Endothelial cell of umbilical vein (primary cell): ENCODE measurements around the gene GEN1. TPM values are rescaled to one million over a fixed set of nuclear protein-coding genes. Genes with fewer than 3 reads are reported as not detected.
A peak's percentile ranks its signal among the peaks of the same experiment; 100 is the strongest.

Experiments used
- BruUV-seq: library from RNA; stranded (reverse); fragments of 400-500 nt; replicated peaks from 2 replicates; lab custom pipeline; 2021; lab: Mats Ljungman, UMichigan
- CTCF ChIA-PET: fragments of 300-600, 350-600 bp; sonication (Branson Sonifier 250); formaldehyde crosslinking; loops from one replicate; lab custom pipeline; 2021; ENCODE audit warnings: antibody characterized with exemption, inconsistent platforms; lab: Charles Lee
- POLR2A ChIA-PET: fragments of 300-600, 350-600 bp; sonication (Branson Sonifier 250); formaldehyde crosslinking; loops from one replicate; lab custom pipeline; 2021; ENCODE audit warnings: antibody characterized with exemption, inconsistent platforms; lab: Charles Lee
- DNase-seq: peaks from one replicate; pipeline ENCODE4 v3.0.0-alpha.2; 2011; ENCODE audit warnings: low read depth, low spot score
- FAIRE-seq: peaks from 2 replicates; lab custom pipeline; 2011; peaks lifted over from hg19 to GRCh38; lab: Jason Lieb, UNC
- H2AFZ ChIP-seq: 2 replicates; pipeline ENCODE4 v1.6.0; 2012; ENCODE audit warnings: low read depth, low read length, control low read depth, inconsistent platforms
- H3K27ac ChIP-seq: 2 replicates; pipeline ENCODE4 v1.5.1; 2011; ENCODE audit warnings: low read depth, mild to moderate bottlenecking, control low read depth, low read length, moderate library complexity; ENCODE audit not compliant: insufficient read depth
- H3K27me3 ChIP-seq, 2 experiments: 2 replicates each; pipeline versions ENCODE4 v1.6.0 to v1.6.1; 2011; ENCODE audit warnings: low read length in 2 of 2, mixed read lengths in 1 of 2; ENCODE audit not compliant: control insufficient read depth in 2 of 2, insufficient read depth in 2 of 2
- H3K36me3 ChIP-seq, 2 experiments: 2 replicates in 1 of 2; 3 replicates in 1 of 2; pipeline ENCODE4 v1.5.1; 2011; ENCODE audit warnings: low read length in 2 of 2, mild to moderate bottlenecking in 1 of 2, moderate library complexity in 1 of 2; ENCODE audit not compliant: control insufficient read depth in 2 of 2, insufficient read depth in 2 of 2; ENCODE audit errors: extremely low read depth in 1 of 2
- H3K4me1 ChIP-seq: 3 replicates; pipeline ENCODE4 v1.5.1; 2011; ENCODE audit warnings: mild to moderate bottlenecking, low read length; ENCODE audit not compliant: control insufficient read depth, insufficient read depth; ENCODE audit errors: extremely low read depth
- H3K4me2 ChIP-seq: 2 replicates; pipeline ENCODE4 v1.6.1; 2011; ENCODE audit warnings: low read length, control low read depth, mixed read lengths; ENCODE audit not compliant: insufficient read depth
- H3K4me3 ChIP-seq, 3 experiments: fragments of 200-600 bp in 1 of 3; sonication (generic), shearing (Covaris generic) in 1 of 3; replicated peaks in 1 of 3; 2 replicates each; pipeline ENCODE4 v1.5.1; 2011 to 2016; ENCODE audit warnings: control low read depth in 3 of 3, low read length in 3 of 3, mild to moderate bottlenecking in 2 of 3, inconsistent platforms in 1 of 3, low read depth in 1 of 3, moderate library complexity in 1 of 3; ENCODE audit not compliant: insufficient read depth in 1 of 3
- H3K79me2 ChIP-seq: 2 replicates; pipeline ENCODE4 v1.6.0; 2012; ENCODE audit warnings: low read length, inconsistent platforms; ENCODE audit not compliant: control insufficient read depth, insufficient read depth
- H3K9ac ChIP-seq: replicated peaks from 2 replicates; pipeline ENCODE3; 2011; ENCODE audit warnings: low read length, control low read depth; ENCODE audit not compliant: insufficient read depth; ENCODE audit errors: extremely low read depth
- H3K9me1 ChIP-seq: replicated peaks from 3 replicates; pipeline ENCODE4 v1.6.0; 2011; ENCODE audit warnings: mild to moderate bottlenecking, low read length; ENCODE audit not compliant: control insufficient read depth, insufficient read depth; ENCODE audit errors: extremely low read depth
- H3K9me3 ChIP-seq: replicated peaks from 2 replicates; pipeline ENCODE4 v1.5.1; 2012; ENCODE audit warnings: low read length, inconsistent platforms; ENCODE audit not compliant: control insufficient read depth, insufficient read depth
- H4K20me1 ChIP-seq: replicated peaks from 2 replicates; pipeline ENCODE3; 2011; ENCODE audit warnings: mild to moderate bottlenecking, low read length; ENCODE audit not compliant: control insufficient read depth, insufficient read depth; ENCODE audit errors: extremely low read depth
- CTCF ChIP-seq, 2 donors: IDR thresholded peaks; 1 replicate in 1 of 2; 2 replicates in 1 of 2; pipeline ENCODE4 v1.5.1; 2011; ENCODE audit warnings: low read length in 2 of 2, mild to moderate bottlenecking in 2 of 2, moderate library complexity in 2 of 2, control low read depth in 1 of 2, inconsistent platforms in 1 of 2, low read depth in 1 of 2; ENCODE audit not compliant: insufficient read depth in 1 of 2; ENCODE audit errors: extremely low read depth in 1 of 2
- EZH2 ChIP-seq: IDR thresholded peaks from 2 replicates; pipeline ENCODE4 v1.6.1; 2012; ENCODE audit warnings: borderline replicate concordance, low read depth, mild to moderate bottlenecking, moderate library complexity, low read length, inconsistent platforms; ENCODE audit not compliant: severe bottlenecking
- POLR2AphosphoS5 ChIP-seq: IDR thresholded peaks from 2 replicates; pipeline ENCODE4 v1.6.1; 2012; ENCODE audit warnings: low read depth, mild to moderate bottlenecking, control low read depth, low read length, moderate library complexity; ENCODE audit not compliant: insufficient read depth
- dilution Hi-C: fragments of 300-500 bp; cut with MboI; formaldehyde crosslinking; loops from one replicate; pipeline ENCODE4 v1.15.0; 2019; ENCODE audit warnings: low sequenced_read_pairs; ENCODE audit not compliant: extremely low pct_ligation_motif_present
- intact Hi-C: fragments of 100-400 bp; cut with micrococcal nuclease; formaldehyde crosslinking; loops from one replicate; pipeline ENCODE4 v1.10.0; 2022
- polyA plus RNA-seq, 4 experiments: library from polyadenylated mRNA; depleted of rRNA in 3 of 4; stranded (reverse) in 3 of 4; unstranded in 1 of 4; fragments of >200 nt; gene quantifications; 2 replicates each; pipeline versions ENCODE4 v1.2.1 to v1.2.3, GENCODE V29; 2011 to 2012; ENCODE audit warnings: missing spikeins in 1 of 4
- total RNA-seq: library from RNA; stranded (reverse); gene quantifications from 2 replicates; pipeline ENCODE4 v1.2.3, GENCODE V29; 2021
- TF ChIP-seq, protein P1 (sequence below): IDR thresholded peaks from 2 replicates; pipeline ENCODE4 v1.6.1; 2011; ENCODE audit not compliant: insufficient read depth, insufficient read length

Gene GEN1
- total and polyA plus RNA-seq, 2 donors (not counting 3 experiments of a cell fraction or from before 2014, with no cell fraction given): 8.1 to 29.6 TPM

DNA sequence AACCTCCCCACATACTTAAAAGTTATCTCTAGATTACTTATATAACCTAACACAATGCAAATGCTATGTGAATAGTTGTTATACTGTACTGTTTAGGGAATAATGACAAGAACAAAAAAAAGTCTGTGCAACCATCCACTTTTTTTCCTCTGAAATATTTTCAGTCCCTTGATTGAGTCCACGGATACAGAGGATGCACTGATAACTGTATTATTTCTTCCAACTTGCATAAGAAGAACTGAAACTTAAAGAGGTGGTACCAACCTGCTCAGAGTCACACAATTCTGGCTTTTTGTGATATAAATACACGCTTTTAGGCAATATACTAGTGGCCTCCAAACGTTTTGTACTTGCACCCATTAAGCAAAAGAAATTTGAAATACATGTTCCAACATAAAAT is 1.7 kb upstream of the GEN1 start:
- Histone ChIP-seq H3K9me3 (no peaks in the 10 kb centered on the region), H3K4me1 (peaks cover 37% of the 10 kb centered on the region), H3K4me2 (peak overlapping the region; percentile 85), H3K27me3 (no peaks in the 10 kb centered on the region), H3K27ac (no peak overlapping the region), H3K9me1 (no peaks in the 10 kb centered on the region), H4K20me1 (no peaks in the 10 kb centered on the region), H3K4me3 (peak overlapping the region; percentile 74 to 96 (median 81)), H3K36me3 (no peaks in the 10 kb centered on the region), H3K79me2 (peaks cover 72% of the 10 kb centered on the region), H2AFZ (no peak overlapping the region), H3K9ac (peak overlapping the region; percentile 93)
- no TSS peak for BruUV-seq
- intact Hi-C loops: loop anchor here (10.0 kb wide), 3 partner anchors 543 to 1087 kb away; partner anchors contain the start of gene CYRIA
- FAIRE-seq (no peak), DNase-seq (peak; percentile 18)
- ChIA-PET CTCF (no interaction called here), POLR2A (no interaction called here)
- dilution Hi-C loops: no loop called here
- no peak for TF ChIP-seq CTCF (IDR thresholded peaks at IDR 0.05; ENCODE audit: extremely low read depth in 1 of 2, insufficient read depth in 1 of 2, low read depth in 1 of 2, low read length in 2 of 2)
- TF ChIP-seq, protein P1, sequence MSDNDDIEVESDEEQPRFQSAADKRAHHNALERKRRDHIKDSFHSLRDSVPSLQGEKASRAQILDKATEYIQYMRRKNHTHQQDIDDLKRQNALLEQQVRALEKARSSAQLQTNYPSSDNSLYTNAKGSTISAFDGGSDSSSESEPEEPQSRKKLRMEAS: no peak
- TF ChIP-seq EZH2: no peak
- TF ChIP-seq POLR2AphosphoS5: no peak
